NCI-H2171 (cell line): ENCODE data around the gene UCK2.

Experiments used
- DNase-seq: peaks from one replicate; lab custom pipeline; 2025; lab: John Stamatoyannopoulos, UW

Gene UCK2

GRCh38 chr1:165834229-165834628, 6.8 kb downstream of the UCK2 start:
- no peak for DNase-seq

- DNase-seq: no peak
These were observed 7.5 kb downstream of the UCK2 start for GRCh38 chr1:165834881-165835280.

- DNase-seq: no peak
These were observed 9.5 kb downstream of the UCK2 start for GRCh38 chr1:165836664-165837482.

GRCh38 chr1:165837838-165838364, 10.5 kb downstream of the UCK2 start:
- DNase-seq: no peak

- no peak for DNase-seq
These were observed 13.0 kb downstream of the UCK2 start for GRCh38 chr1:165840423-165840822.

- no peak for DNase-seq
These were observed 14.2 kb downstream of the UCK2 start for GRCh38 chr1:165841582-165842017.

- DNase-seq: no peak
These were observed 14.7 kb downstream of the UCK2 start for GRCh38 chr1:165842023-165842670.

- DNase-seq: no peak
These were observed 15.3 kb downstream of the UCK2 start for GRCh38 chr1:165842671-165843129.

GRCh38 chr1:165843304-165843703, 15.9 kb downstream of the UCK2 start:
- DNase-seq: no peak

- no peak for DNase-seq
These were observed 16.8 kb downstream of the UCK2 start for GRCh38 chr1:165844114-165844798.

GRCh38 chr1:165844933-165845332, 17.5 kb downstream of the UCK2 start:
- no peak for DNase-seq

- no peak for DNase-seq
These were observed 18.2 kb downstream of the UCK2 start for GRCh38 chr1:165845569-165845968.

- DNase-seq: no peak
These were observed 18.8 kb downstream of the UCK2 start for GRCh38 chr1:165845992-165846748.

- no peak for DNase-seq
These were observed 20.1 kb downstream of the UCK2 start for GRCh38 chr1:165847486-165847885.

GRCh38 chr1:165849353-165850133, 22.1 kb downstream of the UCK2 start:
- no peak for DNase-seq

GRCh38 chr1:165851034-165851658, 23.7 kb downstream of the UCK2 start:
- no peak for DNase-seq

- DNase-seq: no peak
These were observed 25.5 kb downstream of the UCK2 start for GRCh38 chr1:165852871-165853270.

GRCh38 chr1:165853528-165854075, 26.2 kb downstream of the UCK2 start:
- DNase-seq: no peak

GRCh38 chr1:165854101-165854845, 26.9 kb downstream of the UCK2 start:
- no peak for DNase-seq
